GM18508 (cell line): ENCODE measurements around the gene TMEM232.
"Not testable (repeated sequence)": the region's sequence is repeated elsewhere in the genome, so short reads cannot be mapped to it uniquely, and the experiment has no call there.

Experiments
- ATAC-seq: cut with Tn5 transposase; IDR thresholded peaks from one replicate; pipeline ENCODE4 v1.9.1; 2021; ENCODE audit warnings: moderate number of reproducible peaks; ENCODE audit not compliant: insufficient read depth, unreplicated experiment

TMEM232 gene

GRCh38 chr5:110716247-110717245 lies 9.9 kb downstream of the TMEM232 start:
- ATAC-seq, result no peak

DNA sequence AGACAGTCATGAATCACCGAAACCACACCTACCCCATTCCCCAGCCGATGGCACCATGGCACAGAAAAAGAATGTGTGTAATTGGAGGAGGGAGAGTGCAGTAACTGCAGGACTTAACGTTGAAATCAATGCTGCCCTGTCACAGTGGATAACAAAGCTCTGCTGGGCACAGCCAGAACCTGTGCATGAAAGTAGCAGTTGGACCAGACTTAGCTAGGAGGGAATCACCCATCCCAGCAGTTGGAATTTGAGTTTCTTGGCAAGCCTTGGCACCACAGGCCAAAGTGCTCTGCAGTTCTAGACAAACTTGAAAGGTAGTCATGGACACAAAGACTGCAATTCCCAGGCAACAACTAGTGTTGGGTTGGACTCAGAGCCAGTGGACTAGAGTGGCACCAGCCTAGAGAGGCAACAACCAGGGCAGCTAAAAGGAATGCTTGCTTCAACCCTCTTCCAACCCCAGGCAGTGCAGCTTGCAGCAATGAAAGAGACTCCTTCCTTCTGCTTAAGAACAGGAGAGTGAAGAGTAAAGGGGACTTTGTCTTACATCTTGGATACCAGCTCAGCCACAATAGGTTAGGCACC lies 19.1 kb downstream of the TMEM232 start:
- no peak for ATAC-seq

DNA sequence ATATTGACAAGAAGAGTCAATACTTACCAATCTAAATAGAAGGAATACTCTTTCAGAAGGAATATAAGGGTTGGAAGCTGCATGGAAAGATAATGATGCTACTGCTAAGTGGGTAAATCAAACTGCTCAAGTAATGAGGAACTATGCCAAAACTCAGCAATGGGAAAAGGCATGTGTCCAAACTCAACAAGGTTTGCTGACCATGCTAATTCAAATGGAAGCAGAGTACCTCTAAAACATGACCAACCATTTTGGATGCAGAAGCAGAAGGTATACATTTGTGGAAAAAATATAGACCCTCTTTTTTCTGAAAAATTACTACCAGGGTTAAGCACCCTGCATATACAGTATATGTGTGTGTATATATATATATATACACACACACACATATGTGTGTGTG lies 21.1 kb downstream of the TMEM232 start:
- ATAC-seq, result no peak

GRCh38 chr5:110703481-110703880 lies 23.0 kb downstream of the TMEM232 start:
- no peak for ATAC-seq

GRCh38 chr5:110702704-110703103 lies 23.8 kb downstream of the TMEM232 start:
- ATAC-seq, result no peak

GRCh38 chr5:110702300-110702699 lies 24.2 kb downstream of the TMEM232 start:
- no peak for ATAC-seq

DNA sequence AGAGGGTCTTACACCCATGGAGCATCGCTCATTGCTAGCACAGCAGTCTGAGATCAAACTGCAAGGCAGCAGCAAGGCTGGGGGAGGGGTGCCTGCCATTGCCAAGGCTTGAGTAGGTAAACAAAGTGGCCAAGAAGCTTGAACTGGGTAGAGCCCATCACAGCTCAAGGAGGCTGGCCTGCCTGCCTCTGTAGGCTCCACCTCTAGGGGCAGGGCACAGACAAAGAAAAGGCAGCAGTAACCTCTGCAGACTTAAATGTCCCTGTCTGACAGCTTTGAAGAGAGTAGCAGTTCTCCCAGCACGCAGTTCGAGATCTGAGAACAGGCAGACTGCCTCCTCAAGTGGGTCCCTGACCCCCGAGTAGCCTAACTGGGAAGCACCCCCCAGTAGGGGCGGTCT lies 33.8 kb downstream of the TMEM232 start:
- not testable (repeated sequence) for ATAC-seq

DNA sequence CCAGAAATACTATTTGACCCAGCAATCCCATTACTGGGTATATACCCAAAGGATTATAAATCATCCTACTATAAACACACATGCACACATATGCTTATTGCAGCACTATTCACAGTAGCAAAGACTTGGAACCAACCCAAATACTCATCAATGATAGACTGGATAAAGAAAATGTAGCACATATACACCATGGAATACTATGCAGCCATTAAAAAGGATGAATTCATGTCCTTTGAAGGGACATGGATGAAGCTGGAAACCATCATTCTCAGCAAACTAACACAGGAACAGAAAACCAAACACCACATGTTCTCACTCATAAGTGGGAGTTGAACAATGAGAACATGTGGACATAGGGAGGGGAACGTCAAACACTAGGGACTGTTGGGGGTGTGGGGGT lies 35.9 kb downstream of the TMEM232 start:
- ATAC-seq, result not testable (repeated sequence)

DNA sequence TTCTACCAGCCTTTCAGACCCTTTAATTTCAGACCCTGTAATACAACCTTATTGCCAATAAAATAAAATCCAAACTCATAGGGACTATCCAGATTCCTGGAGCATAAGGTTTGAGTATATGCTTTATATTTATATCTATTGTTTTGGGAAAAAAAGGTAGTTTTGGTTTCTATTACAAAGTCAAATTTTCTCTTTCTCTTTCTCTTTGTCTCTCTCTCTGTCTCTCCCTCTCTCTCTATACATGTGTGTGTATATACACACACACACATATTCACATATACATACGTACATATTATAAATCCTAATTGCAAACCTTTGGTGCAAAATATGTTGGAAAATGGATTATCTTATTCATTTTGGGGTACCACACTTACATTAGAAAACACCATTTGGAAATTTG lies 39.0 kb downstream of the TMEM232 start:
- no peak for ATAC-seq

DNA sequence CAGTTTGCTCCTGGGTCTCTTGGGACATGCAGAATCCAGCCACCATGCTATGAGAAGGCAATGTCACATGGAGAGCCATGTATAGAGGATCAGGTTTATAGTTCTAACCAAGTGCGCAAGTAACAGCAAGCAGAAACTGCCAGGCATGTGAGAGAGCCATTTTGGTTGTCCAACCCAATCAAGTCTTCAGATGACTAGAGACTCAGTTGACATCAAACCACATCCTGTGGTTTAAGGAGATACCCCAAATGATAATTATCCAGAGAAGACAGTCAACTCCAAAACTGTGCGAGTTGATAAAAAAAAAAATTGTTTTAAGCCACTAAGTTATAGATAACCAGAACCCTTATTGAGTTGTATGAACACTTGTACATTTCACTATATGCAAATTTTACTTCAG lies 40.2 kb downstream of the TMEM232 start:
- ATAC-seq, result no peak

- ATAC-seq, result no peak
These were observed 44.5 kb downstream of the TMEM232 start for GRCh38 chr5:110681953-110682352.

DNA sequence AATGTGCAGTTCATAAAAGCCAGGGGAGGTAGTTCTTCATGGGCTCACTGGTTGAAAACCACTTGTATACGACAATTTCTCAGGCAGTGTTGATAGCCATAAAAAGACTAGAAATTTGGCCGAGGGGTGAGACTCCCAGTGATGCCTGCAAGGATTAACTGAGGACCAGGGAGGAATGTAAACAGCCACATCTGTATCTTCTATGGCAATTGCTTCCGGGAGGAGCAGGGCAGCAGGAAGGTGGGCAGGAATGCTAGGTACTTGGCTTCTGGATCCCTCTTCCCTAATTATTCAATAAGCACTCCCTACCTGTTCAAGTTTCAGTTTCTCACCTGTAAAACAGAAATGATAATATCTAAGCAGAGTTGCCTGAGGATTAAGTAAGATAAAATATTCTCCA lies 45.4 kb downstream of the TMEM232 start:
- ATAC-seq, result no peak

DNA sequence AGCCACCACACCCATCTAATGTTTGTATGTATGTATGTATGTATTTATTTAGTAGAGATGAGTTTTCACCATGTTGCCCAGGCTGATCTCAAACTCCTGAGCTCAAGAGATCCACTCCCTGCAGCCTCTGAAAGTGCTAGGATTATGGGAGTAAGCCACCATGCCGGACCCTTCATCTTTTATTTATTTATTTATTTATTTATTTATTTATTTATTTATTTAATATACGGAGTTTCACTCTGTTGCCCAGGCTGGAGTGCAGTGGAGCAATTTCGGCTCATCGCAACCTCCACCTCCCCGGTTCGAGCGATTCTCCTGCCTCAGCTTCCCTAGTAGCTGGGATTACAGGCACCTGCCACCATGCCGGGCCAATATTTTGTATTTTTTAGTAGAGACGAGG lies 49.9 kb downstream of the TMEM232 start:
- ATAC-seq, result not testable (repeated sequence)

- ATAC-seq, result no peak
These were observed 61.2 kb downstream of the TMEM232 start for GRCh38 chr5:110665184-110665726.

DNA sequence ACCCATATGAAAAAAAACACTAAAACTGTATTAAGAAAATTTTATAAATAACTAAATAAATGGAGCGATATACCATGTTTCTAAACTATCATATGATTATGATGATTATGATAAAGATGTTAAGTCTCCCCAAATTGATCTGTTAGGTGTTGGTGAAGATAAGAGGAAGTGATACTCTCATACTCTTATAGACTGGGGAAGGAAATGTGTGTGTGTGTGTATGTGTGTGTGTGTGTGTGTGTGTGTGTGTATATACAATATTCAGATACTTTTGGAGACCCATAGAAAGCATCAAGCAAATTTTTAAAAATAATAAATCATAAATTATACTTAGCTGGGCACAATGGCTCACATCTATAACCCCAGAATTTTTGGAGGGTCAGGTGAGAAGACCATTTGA lies 62.9 kb downstream of the TMEM232 start:
- ATAC-seq, result peak; percentile 75

DNA sequence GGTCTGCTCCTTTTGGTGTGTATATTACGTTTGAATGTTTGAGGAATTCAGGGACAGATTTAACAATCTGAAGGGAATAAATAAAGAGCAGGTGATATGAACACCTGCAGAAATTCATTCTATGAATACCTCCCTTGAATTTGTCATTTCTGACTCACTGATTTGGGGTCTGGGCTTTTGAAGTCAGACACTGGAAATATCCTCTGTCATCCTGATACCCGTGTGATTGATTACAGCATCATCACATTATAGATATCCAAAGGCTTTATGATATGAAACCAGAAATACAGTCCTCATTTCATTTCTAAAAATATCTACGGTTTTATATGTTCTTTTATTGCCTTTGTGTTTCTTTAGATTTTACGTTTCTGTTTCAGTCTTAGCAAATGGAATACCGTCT lies 68.5 kb downstream of the TMEM232 start:
- ATAC-seq, result no peak

DNA sequence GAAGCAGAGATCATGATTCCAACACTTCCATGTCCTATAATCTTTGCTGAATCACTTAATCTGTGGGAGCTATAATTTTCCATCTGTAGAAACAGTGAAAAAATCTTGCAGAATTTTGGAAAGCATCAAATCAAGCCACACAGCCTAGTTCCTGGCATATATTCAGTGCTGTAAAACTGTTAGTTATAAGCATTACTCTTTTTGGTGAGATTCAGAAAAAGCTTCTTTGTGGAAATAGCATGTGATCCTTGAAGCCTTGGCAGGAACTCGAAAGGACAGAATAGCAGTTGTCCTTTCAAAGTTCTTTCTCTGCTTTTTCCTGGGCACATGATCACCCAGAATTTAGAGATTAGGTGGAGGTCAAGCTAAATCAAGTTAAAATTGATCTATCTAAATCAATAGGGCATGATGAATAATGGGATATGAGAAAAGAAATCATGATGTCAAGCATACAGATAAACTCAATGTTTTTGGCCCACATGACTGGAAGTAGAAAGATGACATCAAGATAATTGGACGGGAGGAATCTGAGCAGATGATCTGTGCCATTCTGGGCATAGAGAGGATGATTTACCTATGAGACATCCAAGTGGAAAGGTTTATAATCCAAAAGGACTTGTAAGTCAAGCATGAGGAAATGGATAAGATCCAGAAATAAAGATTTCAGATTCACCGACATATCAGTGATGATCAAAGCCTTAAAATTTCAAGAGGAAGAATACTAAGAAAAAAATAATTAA lies 73.1 kb downstream of the TMEM232 start:
- no peak for ATAC-seq

DNA sequence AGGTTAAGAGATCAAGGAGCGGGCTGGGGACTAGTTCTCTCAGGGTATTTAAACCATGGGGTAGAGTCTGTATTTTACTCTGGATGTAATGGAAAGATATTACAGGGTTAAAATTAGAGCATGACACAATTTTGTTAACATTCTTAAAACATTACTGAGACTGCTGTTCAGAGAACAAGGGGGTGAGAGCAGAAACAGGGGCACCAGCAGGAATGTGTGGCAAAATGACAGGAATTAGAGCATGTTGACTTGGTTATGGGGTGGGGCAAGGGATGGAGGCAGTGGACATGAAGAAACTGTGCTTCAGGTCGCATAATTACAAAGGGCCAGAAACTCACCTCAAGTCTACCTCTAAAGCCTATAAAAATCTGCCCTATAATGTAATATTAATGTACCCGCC lies 75.0 kb downstream of the TMEM232 start:
- no peak for ATAC-seq

DNA sequence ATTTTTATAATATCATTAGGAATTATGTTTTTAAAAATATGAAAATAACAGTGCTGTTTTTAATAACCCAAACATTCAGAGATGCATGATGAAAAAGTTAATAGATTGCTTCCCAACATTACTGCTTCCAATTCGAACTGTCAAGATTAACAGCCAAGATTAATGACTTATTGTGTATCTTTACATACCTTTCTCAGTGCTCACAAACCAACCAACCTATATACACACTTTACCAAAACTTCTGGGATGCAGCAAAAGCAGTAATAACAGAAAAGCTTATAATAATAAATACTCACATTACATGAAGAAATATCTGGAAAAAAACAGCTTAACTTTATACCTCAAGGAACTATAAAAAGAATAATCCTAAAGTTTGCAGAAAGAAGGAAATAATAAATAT lies 82.1 kb downstream of the TMEM232 start:
- ATAC-seq, result no peak

- no peak for ATAC-seq
These were observed 87.2 kb downstream of the TMEM232 start for GRCh38 chr5:110638970-110639902.
